SK-N-SH (cell line): ENCODE measurements around the gene ARL3. TPM values are rescaled to one million over a fixed set of nuclear protein-coding genes. Genes with fewer than 3 reads are reported as not detected.
A peak's percentile ranks its signal among the peaks of the same experiment; 100 is the strongest.

Experiments
- CTCF ChIA-PET: fragments of 300-600, 350-600 bp; formaldehyde crosslinking; extraction: SDS; loops from one replicate; lab custom pipeline; 2021; lab: Yijun Ruan, JAX
- POLR2A ChIA-PET: fragments of 350-600 bp; sonication (Branson Sonifier 250); formaldehyde crosslinking; extraction: SDS; loops from one replicate; lab custom pipeline; 2020; ENCODE audit warnings: antibody characterized with exemption, inconsistent platforms; lab: Yijun Ruan, JAX
- DNase-seq: peaks from one replicate; pipeline ENCODE4 v3.0.0; 2012
- H2AFZ ChIP-seq: fragments of 200-600 bp; sonication (generic); 2 replicates; pipeline ENCODE4 v1.8.1; 2016; ENCODE audit warnings: antibody characterized with exemption, mild to moderate bottlenecking, low read depth
- H3F3A ChIP-seq: fragments of 200-600 bp; sonication (generic); replicated peaks from 2 replicates; pipeline ENCODE3; 2016; ENCODE audit warnings: antibody characterized with exemption, mild to moderate bottlenecking; ENCODE audit not compliant: insufficient read depth
- H3K27ac ChIP-seq, 2 experiments: fragments of 200-500 bp in 1 of 2; fragments of 200-600 bp in 1 of 2; sonication (Bioruptor generic) in 1 of 2; sonication (generic), shearing (Covaris generic) in 1 of 2; 2 replicates each; pipeline versions ENCODE4 v1.5.1 to v1.6.1; 2014 to 2016; ENCODE audit warnings: low read depth in 2 of 2, inconsistent platforms in 1 of 2, low read length in 1 of 2, mild to moderate bottlenecking in 1 of 2, mixed read lengths in 1 of 2
- H3K27me3 ChIP-seq: fragments of 200-600 bp; sonication (generic), shearing (Covaris generic); 2 replicates; pipeline ENCODE4 v1.6.1; 2016; ENCODE audit warnings: mixed run types; ENCODE audit not compliant: insufficient read depth
- H3K36me3 ChIP-seq, 2 experiments: fragments of 200-500 bp in 1 of 2; fragments of 200-600 bp in 1 of 2; sonication (Bioruptor generic) in 1 of 2; sonication (generic) in 1 of 2; replicated peaks in 1 of 2; 2 replicates each; pipeline versions ENCODE3 to v1.5.1; 2014 to 2016; ENCODE audit warnings: low read length in 1 of 2, mild to moderate bottlenecking in 1 of 2; ENCODE audit not compliant: insufficient read depth in 2 of 2, control insufficient read depth in 1 of 2
- H3K4me1 ChIP-seq, 2 experiments: fragments of 200-500 bp in 1 of 2; fragments of 200-600 bp in 1 of 2; sonication (Bioruptor generic) in 1 of 2; sonication (generic), shearing (Covaris generic) in 1 of 2; 2 replicates each; pipeline versions ENCODE4 v1.5.1 to v1.6.1; 2014 to 2016; ENCODE audit warnings: low read depth in 1 of 2, low read length in 1 of 2, mixed run types in 1 of 2; ENCODE audit not compliant: insufficient read depth in 2 of 2, control insufficient read depth in 1 of 2
- H3K4me2 ChIP-seq: fragments of 200-600 bp; sonication (generic), shearing (Covaris generic); 2 replicates; pipeline ENCODE4 v1.6.1; 2017; ENCODE audit warnings: mixed run types
- H3K4me3 ChIP-seq, 2 experiments: fragments of 200-500 bp in 1 of 2; fragments of 200-600 bp in 1 of 2; sonication (Bioruptor generic) in 1 of 2; sonication (generic), shearing (Covaris generic) in 1 of 2; 2 replicates each; pipeline versions ENCODE4 v1.5.1 to v1.8.1; 2014 to 2016; ENCODE audit warnings: low read depth in 2 of 2, inconsistent platforms in 1 of 2, low read length in 1 of 2, mild to moderate bottlenecking in 1 of 2, mixed read lengths in 1 of 2, moderate library complexity in 1 of 2
- H3K79me2 ChIP-seq: fragments of 200-600 bp; sonication (generic); 2 replicates; pipeline ENCODE4 v1.8.1; 2017; ENCODE audit warnings: mild to moderate bottlenecking; ENCODE audit not compliant: insufficient read depth
- H3K9ac ChIP-seq: fragments of 200-600 bp; sonication (generic); 2 replicates; pipeline ENCODE4 v1.6.1; 2017; ENCODE audit warnings: mixed run types
- H3K9me2 ChIP-seq: fragments of 200-600 bp; sonication (generic); 2 replicates; pipeline ENCODE4 v1.6.1; 2017; ENCODE audit warnings: mixed run types
- H3K9me3 ChIP-seq: fragments of 200-600 bp; sonication (generic); 2 replicates; pipeline ENCODE4 v1.6.1; 2017; ENCODE audit warnings: mixed run types, mild to moderate bottlenecking, moderate library complexity
- H4K20me1 ChIP-seq: fragments of 200-600 bp; sonication (generic); 2 replicates; pipeline ENCODE4 v1.6.1; 2017; ENCODE audit warnings: mild to moderate bottlenecking, mixed run types; ENCODE audit not compliant: insufficient read depth
- CHD2 ChIP-seq: fragments of 150-350 bp; IDR thresholded peaks from 2 replicates; pipeline ENCODE4 v1.6.1; 2018; ENCODE audit warnings: low read length; ENCODE audit not compliant: partially characterized antibody
- ELF1 ChIP-seq: IDR thresholded peaks from 2 replicates; pipeline ENCODE4 v1.4.0; 2012
- EP300 ChIP-seq, 2 experiments: IDR thresholded peaks; 2 replicates each; pipeline versions ENCODE4 v1.4.0 to v1.6.1; 2012; ENCODE audit warnings: borderline replicate concordance in 1 of 2, low read depth in 1 of 2, low read length in 1 of 2
- FOXJ3 ChIP-seq: sonication (generic); formaldehyde crosslinking; IDR thresholded peaks from 2 replicates; pipeline ENCODE4 v1.5.1; 2020; ENCODE audit warnings: mild to moderate bottlenecking, missing genetic modification reagents
- IRF3 ChIP-seq: fragments of 150-350 bp; IDR thresholded peaks from 2 replicates; pipeline ENCODE4 v1.6.1; 2016; ENCODE audit warnings: mild to moderate bottlenecking, low read depth, low read length
- POLR2AphosphoS5 ChIP-seq: IDR thresholded peaks from 2 replicates; pipeline ENCODE4 v1.6.1; 2012; ENCODE audit warnings: low read depth, low read length
- RCOR1 ChIP-seq: fragments of 150-350 bp; IDR thresholded peaks from 2 replicates; pipeline ENCODE4 v1.6.1; 2017; ENCODE audit warnings: antibody characterized with exemption, low read length
- USF1 ChIP-seq: IDR thresholded peaks from 2 replicates; pipeline ENCODE4 v1.4.0; 2012; ENCODE audit warnings: low read depth, borderline replicate concordance
- USF2 ChIP-seq: fragments of 150-350 bp; IDR thresholded peaks from 2 replicates; pipeline ENCODE4 v1.6.1; 2017; ENCODE audit warnings: antibody characterized with exemption, low read length, low read depth, borderline replicate concordance
- WGBS: methylation state at CpG from one replicate; pipeline ENCODE4 v1.1.6; 2017; ENCODE audit warnings: low lambda C conversion rate; 5-methylcytosine and 5-hydroxymethylcytosine counted together
- polyA plus RNA-seq, 3 experiments: library from polyadenylated mRNA; depleted of rRNA; stranded (reverse); fragments of >200 nt; gene quantifications; 2 replicates each; pipeline ENCODE4 v1.2.3, GENCODE V29; 2012

ARL3 gene
- polyA plus RNA-seq, 1 of the 3 experiments (the other 2 are of a cell fraction), result 11.2 TPM

- TF ChIP-seq IRF3, result no peak
- no peak for TF ChIP-seq ELF1
- no peak for TF ChIP-seq USF1
- TF ChIP-seq CHD2, result no peak
- no peak for TF ChIP-seq FOXJ3
- no peak for TF ChIP-seq USF2
- TF ChIP-seq POLR2AphosphoS5, result no peak
- TF ChIP-seq RCOR1, result peak; percentile 43; the same call in 1 of the 2 replicates
- TF ChIP-seq, all 33 proteins: peak for 7
These were observed 69.4 kb downstream of the ARL3 start (continued) for GRCh38 chr10:102644646-102645387.

GRCh38 chr10:102644066-102644645 lies 70.0 kb downstream of the ARL3 start, which contains the start of gene TRIM8:
Gene TRIM8 (plus strand): TSS chr10:102644479. CDS start chr10:102644618, 139 bp downstream.
- peaks cover 24 to 34% of the 10 kb centered on the region in 2 experiments for H3K4me1 ChIP-seq
- no peak within 1 kb of the TSS for H2AFZ ChIP-seq
- DNase-seq, result peak; percentile 66
- peak within 1 kb of the TSS; percentile 99 for H3K9ac ChIP-seq
- peak within 1 kb of the TSS; percentile 92 to 93 for H3K27ac ChIP-seq
- H3K9me3 ChIP-seq, result no peaks in the 10 kb centered on the region
- H3F3A ChIP-seq, result peaks cover 31% of the 10 kb centered on the region
- H3K4me2 ChIP-seq, result peak within 1 kb of the TSS; percentile 98
- TF ChIP-seq EP300 (IDR thresholded peaks at IDR 0.05; ENCODE audit: borderline replicate concordance in 1 of 2, low read depth in 1 of 2, low read length in 1 of 2), result peak in 1 of 2 experiments; percentile 16; a peak in 1 of 4 replicates
- TF ChIP-seq USF2, result no peak
- H3K36me3 ChIP-seq, result peaks cover 0 to 4% of the 10 kb centered on the region in 2 experiments
- WGBS, result no CpG with 5 or more reads among the region's 80 CpGs
- ChIA-PET POLR2A (interaction anchor here (1.0 to 3.5 kb wide), 10 partner anchors 13 to 223 kb away, joined by 3 to 33 read pairs (median 4); partner anchors contain the start of genes ARL3, FBXL15, SFXN2 and WBP1L), CTCF (interaction anchor here (1.0 to 4.7 kb wide), 17 partner anchors 11 to 139 kb away, joined by 3 to 56 read pairs (median 8); partner anchors contain the start of genes ARL3, SFXN2 and SUFU)
- H4K20me1 ChIP-seq, result peaks cover 41% of the 10 kb centered on the region
- H3K79me2 ChIP-seq, result peaks cover 62% of the 10 kb centered on the region
- H3K27me3 ChIP-seq, result no peaks in the 10 kb centered on the region
- H3K9me2 ChIP-seq, result no peaks in the 10 kb centered on the region
- peak within 1 kb of the TSS; percentile 56 to 99 for H3K4me3 ChIP-seq
